H1 (cell line): ENCODE results near the gene RPS6KA4. TPM values are rescaled to one million over a fixed set of nuclear protein-coding genes. Genes with fewer than 3 reads are reported as not detected.

Experiments
- ATF3 ChIP-seq: IDR thresholded peaks from 2 replicates; pipeline ENCODE4 v1.6.1; 2011; ENCODE audit warnings: low read depth, mild to moderate bottlenecking, low read length; ENCODE audit not compliant: insufficient read depth
- polyA plus RNA-seq, 7 experiments: library from polyadenylated mRNA; depleted of rRNA in 3 of 7; stranded (reverse) in 5 of 7; unstranded in 2 of 7; fragments of >200 nt in 5 of 7; fragments of 200-250 nt in 2 of 7; gene quantifications; 1 replicate in 5 of 7; 2 replicates in 1 of 7; 4 replicates in 1 of 7; pipeline versions ENCODE4 v1.2.1 to v1.2.3, GENCODE V29; 2011 to 2013; ENCODE audit warnings: missing spikeins in 2 of 7, mixed read lengths in 2 of 7
- total RNA-seq: library from RNA; stranded (reverse); fragmentation: NEBNext Ultra II Directional; extraction: Animal tissue kit (Norgen Biotek cat#: 25700); gene quantifications from 2 replicates; pipeline ENCODE4 v1.2.1, GENCODE V29; 2021

Gene RPS6KA4
- total and polyA plus RNA-seq, 2 of the 8 experiments (the other 6 are each of a cell fraction or from before 2014, with no cell fraction given): 8.2 to 12.6 TPM

DNA sequence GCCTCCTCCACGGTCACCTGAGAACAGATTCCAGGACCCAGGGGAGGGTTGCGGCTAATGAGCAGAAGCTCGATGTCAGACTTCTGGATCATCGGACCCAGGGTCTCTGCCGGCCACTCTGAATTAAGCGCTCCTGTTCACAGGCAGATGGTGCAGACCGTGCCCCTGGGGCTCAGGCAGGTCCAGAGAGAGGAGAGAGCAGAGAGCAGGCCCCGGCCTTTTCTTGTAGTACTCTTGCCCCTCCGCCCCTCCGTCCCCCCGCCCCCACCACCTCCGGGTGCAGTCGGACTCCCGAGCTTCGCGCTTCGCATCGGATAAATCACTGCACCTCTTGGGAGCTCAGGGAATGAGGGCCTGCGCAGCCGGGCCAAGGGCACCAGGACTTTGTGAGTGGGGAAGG, 50.3 kb downstream of the RPS6KA4 start (continued):
- TF ChIP-seq ATF3: no peak
